GM23338 (cell line): ENCODE data around the gene PAQR4. TPM values are rescaled to one million over a fixed set of nuclear protein-coding genes. Genes with fewer than 3 reads are reported as not detected.

Experiments used
- ATAC-seq: fragments of 200-7000 bp; cut with Tn5 transposase; 3 replicates; pipeline ENCODE4 v1.9.1; 2020
- DNase-seq: peaks from one replicate; pipeline ENCODE4 v3.0.0-alpha.2; 2015; ENCODE audit warnings: low spot score
- H2AFZ ChIP-seq: fragments of 200-600 bp; sonication (generic); 2 replicates; pipeline ENCODE4 v1.8.0; 2016; ENCODE audit warnings: antibody characterized with exemption, mild to moderate bottlenecking, moderate library complexity
- H3F3A ChIP-seq: fragments of 200-600 bp; sonication (generic); replicated peaks from 2 replicates; pipeline ENCODE4 v1.8.0; 2017; ENCODE audit warnings: antibody characterized with exemption, mixed run types, low read depth
- H3K27ac ChIP-seq: fragments of 200-600 bp; sonication (generic); 2 replicates; pipeline ENCODE4 v1.6.1; 2016; ENCODE audit warnings: low read depth
- H3K27me3 ChIP-seq: fragments of 200-600 bp; sonication (generic); 2 replicates; pipeline ENCODE4 v1.8.0; 2016; ENCODE audit warnings: mild to moderate bottlenecking, mixed run types, moderate library complexity; ENCODE audit not compliant: insufficient read depth
- H3K36me3 ChIP-seq: fragments of 200-600 bp; sonication (generic); 2 replicates; pipeline ENCODE4 v1.8.0; 2016; ENCODE audit warnings: mild to moderate bottlenecking; ENCODE audit not compliant: insufficient read depth
- H3K4me1 ChIP-seq: fragments of 200-600 bp; sonication (generic); 2 replicates; pipeline ENCODE4 v1.8.0; 2016; ENCODE audit warnings: mild to moderate bottlenecking, moderate library complexity; ENCODE audit not compliant: insufficient read depth
- H3K4me2 ChIP-seq: fragments of 200-600 bp; sonication (generic); 2 replicates; pipeline ENCODE4 v1.7.1; 2017; ENCODE audit warnings: mixed run types
- H3K4me3 ChIP-seq: fragments of 200-600 bp; sonication (generic); 2 replicates; pipeline ENCODE4 v1.6.1; 2016; ENCODE audit warnings: mixed run types
- H3K79me2 ChIP-seq: fragments of 200-600 bp; sonication (generic); replicated peaks from 2 replicates; pipeline ENCODE4 v1.8.0; 2017; ENCODE audit warnings: mild to moderate bottlenecking; ENCODE audit not compliant: insufficient read depth
- H3K9me2 ChIP-seq: fragments of 200-600 bp; sonication (generic); 2 replicates; pipeline ENCODE4 v1.8.0; 2017; ENCODE audit not compliant: insufficient read depth
- H4K20me1 ChIP-seq: fragments of 200-600 bp; sonication (generic); replicated peaks from 2 replicates; pipeline ENCODE4 v1.8.0; 2017; ENCODE audit warnings: mild to moderate bottlenecking; ENCODE audit not compliant: insufficient read depth
- H3K27ac Mint-ChIP-seq: 2 replicates; pipeline ENCODE4 v1.8.0; 2020; ENCODE audit warnings: inconsistent platforms, mild to moderate bottlenecking, moderate library complexity, mixed read lengths
- H3K27me3 Mint-ChIP-seq: 3 replicates; pipeline ENCODE4 v1.8.0; 2022; ENCODE audit warnings: low read depth, mild to moderate bottlenecking, moderate library complexity, mixed read lengths, inconsistent platforms; ENCODE audit not compliant: insufficient read depth, poor library complexity
- H3K36me3 Mint-ChIP-seq: 3 replicates; pipeline ENCODE4 v1.8.0; 2021; ENCODE audit warnings: low read depth, mild to moderate bottlenecking, inconsistent platforms, moderate library complexity, mixed read lengths
- H3K4me1 Mint-ChIP-seq: 3 replicates; pipeline ENCODE4 v1.8.0; 2020; ENCODE audit warnings: mild to moderate bottlenecking, inconsistent platforms, mixed read lengths
- H3K4me3 Mint-ChIP-seq: 3 replicates; pipeline ENCODE4 v1.8.0; 2021; ENCODE audit warnings: moderate library complexity, mild to moderate bottlenecking, inconsistent platforms, mixed read lengths
- H3K9me3 Mint-ChIP-seq: 3 replicates; pipeline ENCODE4 v1.8.0; 2020; ENCODE audit warnings: moderate library complexity, mild to moderate bottlenecking, inconsistent platforms, mixed read lengths
- CREB1 ChIP-seq: fragments of 250-450 bp; sonication (Bioruptor Pico); IDR thresholded peaks from 2 replicates; pipeline ENCODE4 v1.5.0; 2020; ENCODE audit warnings: low read depth, mild to moderate bottlenecking, moderate library complexity
- ETS1 ChIP-seq: IDR thresholded peaks from 2 replicates; pipeline ENCODE4 v1.6.1; 2016; ENCODE audit warnings: antibody characterized with exemption
- EZH2phosphoT487 ChIP-seq: fragments of 200-600 bp; sonication (generic); IDR thresholded peaks from one replicate; pipeline ENCODE4 v1.8.1; 2018; ENCODE audit warnings: antibody characterized with exemption; ENCODE audit not compliant: unreplicated experiment
- JUNB ChIP-seq: IDR thresholded peaks from one replicate; pipeline ENCODE4 v1.6.1; 2016; ENCODE audit warnings: antibody characterized with exemption; ENCODE audit not compliant: unreplicated experiment
- NANOG ChIP-seq: IDR thresholded peaks from 2 replicates; pipeline ENCODE4 v1.6.1; 2016; ENCODE audit warnings: antibody characterized with exemption, borderline replicate concordance
- POLR2AphosphoS5 ChIP-seq: IDR thresholded peaks from 2 replicates; pipeline ENCODE4 v1.6.1; 2016; ENCODE audit warnings: antibody characterized with exemption, low read depth
- ZNF114 ChIP-seq: fragments of 250-450 bp; sonication (Bioruptor Pico); IDR thresholded peaks from 2 replicates; pipeline ENCODE4 v1.5.0; 2020; ENCODE audit warnings: mild to moderate bottlenecking, moderate library complexity
- ZNF331 ChIP-seq: fragments of 250-450 bp; sonication (Bioruptor Pico); IDR thresholded peaks from 2 replicates; pipeline ENCODE4 v1.5.0; 2020; ENCODE audit warnings: low read depth, mild to moderate bottlenecking, moderate library complexity
- ZNF462 ChIP-seq: fragments of 250-450 bp; sonication (Bioruptor Pico); IDR thresholded peaks from 2 replicates; pipeline ENCODE4 v1.5.0; 2020; ENCODE audit warnings: mild to moderate bottlenecking, moderate library complexity
- polyA plus RNA-seq: library from polyadenylated mRNA; unstranded; fragments of >200 nt; fragmentation: Nextera tagmentation; extraction: Ambion mirVana; gene quantifications from 2 replicates; pipeline ENCODE4 v1.2.1, GENCODE V29; 2016
- total RNA-seq: library from RNA; depleted of rRNA; stranded (reverse); fragments of >200 nt; shearing (Covaris generic); gene quantifications from 2 replicates; pipeline ENCODE4 v1.2.3, GENCODE V29; 2014
- TF ChIP-seq, protein P1 (sequence below): IDR thresholded peaks from one replicate; pipeline ENCODE4 v1.6.1; 2018; ENCODE audit warnings: antibody characterized with exemption; ENCODE audit not compliant: unreplicated experiment

PAQR4 gene
- total and polyA plus RNA-seq, 2 experiments from 2014 or later = 7.0 to 29.3 TPM

DNA sequence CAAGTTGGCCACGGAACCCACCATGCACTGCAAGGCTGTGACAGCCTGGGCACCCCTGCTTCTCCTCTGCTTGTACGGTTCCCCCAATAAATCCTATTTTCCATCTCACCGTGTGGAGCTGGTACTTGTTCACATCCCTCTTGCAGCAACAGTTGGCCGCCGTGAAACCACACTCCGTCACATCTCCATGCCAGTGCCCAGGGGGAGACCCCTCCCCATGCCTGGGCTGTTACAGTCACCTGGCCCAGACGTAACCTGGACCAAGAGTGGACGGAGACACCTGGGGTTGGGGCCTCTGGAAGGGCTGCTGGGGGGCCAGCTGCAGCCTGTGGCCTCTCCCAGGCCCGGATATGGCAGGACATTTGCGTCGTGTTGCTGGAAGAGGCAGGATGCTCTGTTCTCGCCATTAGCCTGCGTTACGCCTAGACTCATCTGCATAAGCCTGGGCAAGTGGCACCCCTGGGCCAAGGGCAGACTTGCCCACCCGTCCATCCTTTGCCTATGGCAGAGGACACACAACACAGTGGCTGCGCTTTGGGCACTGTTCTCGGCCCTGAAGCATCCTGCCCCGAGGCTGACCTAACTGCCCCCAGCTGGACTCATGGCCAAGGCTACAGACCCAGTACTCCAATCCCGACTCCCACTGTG is 19.3 kb upstream of the PAQR4 start (continued):
- TF ChIP-seq, protein P1, sequence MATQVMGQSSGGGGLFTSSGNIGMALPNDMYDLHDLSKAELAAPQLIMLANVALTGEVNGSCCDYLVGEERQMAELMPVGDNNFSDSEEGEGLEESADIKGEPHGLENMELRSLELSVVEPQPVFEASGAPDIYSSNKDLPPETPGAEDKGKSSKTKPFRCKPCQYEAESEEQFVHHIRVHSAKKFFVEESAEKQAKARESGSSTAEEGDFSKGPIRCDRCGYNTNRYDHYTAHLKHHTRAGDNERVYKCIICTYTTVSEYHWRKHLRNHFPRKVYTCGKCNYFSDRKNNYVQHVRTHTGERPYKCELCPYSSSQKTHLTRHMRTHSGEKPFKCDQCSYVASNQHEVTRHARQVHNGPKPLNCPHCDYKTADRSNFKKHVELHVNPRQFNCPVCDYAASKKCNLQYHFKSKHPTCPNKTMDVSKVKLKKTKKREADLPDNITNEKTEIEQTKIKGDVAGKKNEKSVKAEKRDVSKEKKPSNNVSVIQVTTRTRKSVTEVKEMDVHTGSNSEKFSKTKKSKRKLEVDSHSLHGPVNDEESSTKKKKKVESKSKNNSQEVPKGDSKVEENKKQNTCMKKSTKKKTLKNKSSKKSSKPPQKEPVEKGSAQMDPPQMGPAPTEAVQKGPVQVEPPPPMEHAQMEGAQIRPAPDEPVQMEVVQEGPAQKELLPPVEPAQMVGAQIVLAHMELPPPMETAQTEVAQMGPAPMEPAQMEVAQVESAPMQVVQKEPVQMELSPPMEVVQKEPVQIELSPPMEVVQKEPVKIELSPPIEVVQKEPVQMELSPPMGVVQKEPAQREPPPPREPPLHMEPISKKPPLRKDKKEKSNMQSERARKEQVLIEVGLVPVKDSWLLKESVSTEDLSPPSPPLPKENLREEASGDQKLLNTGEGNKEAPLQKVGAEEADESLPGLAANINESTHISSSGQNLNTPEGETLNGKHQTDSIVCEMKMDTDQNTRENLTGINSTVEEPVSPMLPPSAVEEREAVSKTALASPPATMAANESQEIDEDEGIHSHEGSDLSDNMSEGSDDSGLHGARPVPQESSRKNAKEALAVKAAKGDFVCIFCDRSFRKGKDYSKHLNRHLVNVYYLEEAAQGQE = no peak
- TF ChIP-seq CREB1 (CRISPR knock-in tag) (no peak), ZNF114 (CRISPR knock-in tag) (no peak), ETS1 (no peak), POLR2AphosphoS5 (no peak), JUNB (no peak)

DNA sequence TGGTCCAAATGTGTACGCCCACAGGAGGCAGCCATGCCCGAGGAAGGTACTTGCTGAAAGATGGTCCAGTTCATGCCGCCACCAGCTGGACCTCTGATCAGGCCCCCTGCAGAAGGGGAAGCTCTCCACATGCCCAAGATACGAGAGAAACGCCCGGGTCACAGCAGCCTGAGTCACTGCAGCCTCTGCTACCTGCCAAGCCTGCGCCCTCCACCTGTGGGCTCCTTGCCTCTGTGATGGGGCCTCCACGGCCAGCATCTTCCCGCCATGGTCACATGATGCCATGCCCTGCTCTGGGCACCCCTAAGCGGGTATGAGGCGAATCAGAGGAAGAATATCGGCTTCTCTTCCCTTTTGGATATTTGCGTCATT is 18.8 kb upstream of the PAQR4 start:
- TF ChIP-seq EZH2phosphoT487 (no peak), NANOG (no peak), ZNF462 (CRISPR knock-in tag) (no peak), POLR2AphosphoS5 (no peak), ZNF114 (CRISPR knock-in tag) (no peak), JUNB (no peak), ZNF331 (CRISPR knock-in tag) (no peak)
- TF ChIP-seq, protein P1 = no peak
- Histone ChIP-seq H2AFZ (no peak overlapping the region), H3K36me3 (no peaks in the 10 kb centered on the region), H4K20me1 (no peaks in the 10 kb centered on the region), H3K27me3 (no peaks in the 10 kb centered on the region), H3K4me3 (no peak overlapping the region), H3F3A (0 out of 2 replicates have a peak, but pooled peaks cover 4% of the 10 kb centered on the region), H3K4me1 (peaks cover 2% of the 10 kb centered on the region; the same call in 1 of the 2 replicates), H3K9me2 (no peaks in the 10 kb centered on the region), H3K4me2 (no peak overlapping the region), H3K79me2 (no peaks in the 10 kb centered on the region), H3K27ac (no peak overlapping the region)
- Mint-ChIP-seq H3K4me1 (peaks cover 8% of the 10 kb centered on the region), H3K4me3 (no peak overlapping the region), H3K9me3 (no peaks in the 10 kb centered on the region; the same call in 2 of the 3 replicates), H3K27me3 (peaks cover 9% of the 10 kb centered on the region), H3K36me3 (peaks cover 10% of the 10 kb centered on the region; the same call in 1 of the 3 replicates), H3K27ac (no peak overlapping the region)
- DNase-seq (no peak), ATAC-seq (no peak)
